HFFc6 (cell line): ENCODE measurements around the gene CHFR. TPM values are rescaled to one million over a fixed set of nuclear protein-coding genes. Genes with fewer than 3 reads are reported as not detected.
"Not testable (repeated sequence)": the region's sequence is repeated elsewhere in the genome, so short reads cannot be mapped to it uniquely, and the experiment has no call there.

Experiments
- DNase-seq: peaks from one replicate; pipeline ENCODE4 v3.0.0-alpha.2; 2018
- H3K27ac Mint-ChIP-seq: 2 replicates; pipeline ENCODE4 v1.8.0; 2020; ENCODE audit warnings: mild to moderate bottlenecking, mixed read lengths
- H3K27me3 Mint-ChIP-seq: 2 replicates; pipeline ENCODE4 v1.8.0; 2021; ENCODE audit warnings: mild to moderate bottlenecking, moderate library complexity, mixed read lengths; ENCODE audit not compliant: insufficient read depth
- H3K36me3 Mint-ChIP-seq: 2 replicates; pipeline ENCODE4 v1.8.0; 2021; ENCODE audit warnings: low read depth, mixed read lengths
- H3K4me1 Mint-ChIP-seq: 2 replicates; pipeline ENCODE4 v1.8.0; 2020; ENCODE audit warnings: low read depth, mixed read lengths
- H3K4me3 Mint-ChIP-seq: 2 replicates; pipeline ENCODE4 v1.8.0; 2020; ENCODE audit warnings: mild to moderate bottlenecking, moderate library complexity, mixed read lengths
- H3K9me3 Mint-ChIP-seq: 2 replicates; pipeline ENCODE4 v1.8.0; 2020; ENCODE audit warnings: mild to moderate bottlenecking, mixed read lengths
- CTCF ChIP-seq: fragments of 200-600 bp; sonication (generic); IDR thresholded peaks from 2 replicates; pipeline ENCODE4 v1.5.0; 2021; ENCODE audit warnings: antibody characterized with exemption, mild to moderate bottlenecking
- total RNA-seq, 6 experiments: library from RNA; stranded (reverse); fragmentation: NEBNext Ultra II Directional; extraction: Animal tissue kit (Norgen Biotek cat#: 25700); gene quantifications; 2 replicates in 1 of 6; 3 replicates in 5 of 6; pipeline ENCODE4 v1.2.3, GENCODE V29; 2021

CHFR gene
- total RNA-seq, 6 experiments from 2014 or later: 23.1 to 30.0 (median 26.2) TPM

- peaks cover 3% of the 10 kb centered on the region; the same call in 1 of the 2 replicates for H3K27me3 Mint-ChIP-seq
- H3K27ac Mint-ChIP-seq: no peak overlapping the region
- no peaks in the 10 kb centered on the region for H3K9me3 Mint-ChIP-seq
- no peak for DNase-seq
- H3K4me3 Mint-ChIP-seq: no peak overlapping the region
- H3K4me1 Mint-ChIP-seq: no peaks in the 10 kb centered on the region
- no peak for TF ChIP-seq CTCF
- peaks cover 36% of the 10 kb centered on the region for H3K36me3 Mint-ChIP-seq
Measured at GRCh38 chr12:132858718-132859266, 28.6 kb downstream of the CHFR start.

- DNase-seq, H3K9me3 Mint-ChIP-seq, H3K4me1 Mint-ChIP-seq, H3K27me3 Mint-ChIP-seq, H3K4me3 Mint-ChIP-seq, H3K27ac Mint-ChIP-seq: not testable (repeated sequence)
- H3K36me3 Mint-ChIP-seq: peaks cover 38% of the 10 kb centered on the region
Measured at GRCh38 chr12:132857019-132857418, 30.4 kb downstream of the CHFR start.

- H3K4me3 Mint-ChIP-seq: no peak overlapping the region
- peaks cover 2% of the 10 kb centered on the region; the same call in 1 of the 2 replicates for H3K27me3 Mint-ChIP-seq
- H3K4me1 Mint-ChIP-seq: no peaks in the 10 kb centered on the region
- H3K9me3 Mint-ChIP-seq: no peaks in the 10 kb centered on the region
- no peak overlapping the region for H3K27ac Mint-ChIP-seq
- DNase-seq: no peak
- peaks cover 37% of the 10 kb centered on the region for H3K36me3 Mint-ChIP-seq
- TF ChIP-seq CTCF: no peak
Measured at GRCh38 chr12:132856581-132856980, 30.8 kb downstream of the CHFR start.

GRCh38 chr12:132855211-132855610 lies 32.2 kb downstream of the CHFR start:
- not testable (repeated sequence) for H3K4me3 Mint-ChIP-seq, H3K9me3 Mint-ChIP-seq, DNase-seq, H3K27ac Mint-ChIP-seq, H3K4me1 Mint-ChIP-seq, H3K27me3 Mint-ChIP-seq
- H3K36me3 Mint-ChIP-seq: peaks cover 36% of the 10 kb centered on the region

GRCh38 chr12:132853285-132854092 lies 33.9 kb downstream of the CHFR start:
- no peak for TF ChIP-seq CTCF
- DNase-seq: no peak
- H3K9me3 Mint-ChIP-seq: no peaks in the 10 kb centered on the region
- H3K36me3 Mint-ChIP-seq: peaks cover 31% of the 10 kb centered on the region
- no peak overlapping the region for H3K27ac Mint-ChIP-seq
- no peaks in the 10 kb centered on the region for H3K27me3 Mint-ChIP-seq
- H3K4me3 Mint-ChIP-seq: no peak overlapping the region
- no peaks in the 10 kb centered on the region for H3K4me1 Mint-ChIP-seq

- Mint-ChIP-seq H3K9me3 (no peaks in the 10 kb centered on the region), H3K27me3 (no peaks in the 10 kb centered on the region), H3K27ac (no peak overlapping the region), H3K4me3 (no peak overlapping the region), H3K4me1 (no peaks in the 10 kb centered on the region), H3K36me3 (peaks cover 36% of the 10 kb centered on the region)
- no peak for TF ChIP-seq CTCF
- DNase-seq: no peak
Measured at GRCh38 chr12:132852496-132852895, 34.9 kb downstream of the CHFR start.
